ENCODE data around the gene CDKN2B-AS1.

- TF ChIP-seq CTCF (IDR thresholded peaks at IDR 0.05) = no peak
- TF ChIP-seq POLR2AphosphoS5 (IDR thresholded peaks at IDR 0.05) = no peak
Measured at GRCh38 chr9:22134390-22134789, 139.8 kb downstream of the CDKN2B-AS1 start.
